Measurements from ENCODE around the gene PDE4B.

The PDE4B gene

DNA sequence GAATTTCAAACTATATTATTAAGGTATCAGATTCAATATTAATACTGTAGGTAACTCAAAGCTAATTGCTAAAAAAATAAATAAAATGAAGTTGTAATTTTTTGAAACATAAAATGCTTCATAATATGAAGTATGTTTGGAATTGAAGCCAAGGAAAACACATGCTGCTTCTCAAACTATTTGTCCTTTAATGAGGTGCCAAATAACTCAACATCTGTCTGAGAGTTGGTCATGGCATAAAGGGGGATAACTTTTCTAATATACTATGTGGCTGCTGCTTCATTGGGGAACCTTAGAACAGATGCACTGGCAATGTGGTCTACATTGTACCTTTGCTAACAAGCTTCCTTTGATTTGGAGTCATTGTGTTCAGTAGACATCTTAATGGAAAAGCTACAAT, 96.7 kb downstream of the PDE4B start:
- TF ChIP-seq, protein P1, sequence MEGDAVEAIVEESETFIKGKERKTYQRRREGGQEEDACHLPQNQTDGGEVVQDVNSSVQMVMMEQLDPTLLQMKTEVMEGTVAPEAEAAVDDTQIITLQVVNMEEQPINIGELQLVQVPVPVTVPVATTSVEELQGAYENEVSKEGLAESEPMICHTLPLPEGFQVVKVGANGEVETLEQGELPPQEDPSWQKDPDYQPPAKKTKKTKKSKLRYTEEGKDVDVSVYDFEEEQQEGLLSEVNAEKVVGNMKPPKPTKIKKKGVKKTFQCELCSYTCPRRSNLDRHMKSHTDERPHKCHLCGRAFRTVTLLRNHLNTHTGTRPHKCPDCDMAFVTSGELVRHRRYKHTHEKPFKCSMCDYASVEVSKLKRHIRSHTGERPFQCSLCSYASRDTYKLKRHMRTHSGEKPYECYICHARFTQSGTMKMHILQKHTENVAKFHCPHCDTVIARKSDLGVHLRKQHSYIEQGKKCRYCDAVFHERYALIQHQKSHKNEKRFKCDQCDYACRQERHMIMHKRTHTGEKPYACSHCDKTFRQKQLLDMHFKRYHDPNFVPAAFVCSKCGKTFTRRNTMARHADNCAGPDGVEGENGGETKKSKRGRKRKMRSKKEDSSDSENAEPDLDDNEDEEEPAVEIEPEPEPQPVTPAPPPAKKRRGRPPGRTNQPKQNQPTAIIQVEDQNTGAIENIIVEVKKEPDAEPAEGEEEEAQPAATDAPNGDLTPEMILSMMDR (IDR thresholded peaks at IDR 0.05) = no peak

DNA sequence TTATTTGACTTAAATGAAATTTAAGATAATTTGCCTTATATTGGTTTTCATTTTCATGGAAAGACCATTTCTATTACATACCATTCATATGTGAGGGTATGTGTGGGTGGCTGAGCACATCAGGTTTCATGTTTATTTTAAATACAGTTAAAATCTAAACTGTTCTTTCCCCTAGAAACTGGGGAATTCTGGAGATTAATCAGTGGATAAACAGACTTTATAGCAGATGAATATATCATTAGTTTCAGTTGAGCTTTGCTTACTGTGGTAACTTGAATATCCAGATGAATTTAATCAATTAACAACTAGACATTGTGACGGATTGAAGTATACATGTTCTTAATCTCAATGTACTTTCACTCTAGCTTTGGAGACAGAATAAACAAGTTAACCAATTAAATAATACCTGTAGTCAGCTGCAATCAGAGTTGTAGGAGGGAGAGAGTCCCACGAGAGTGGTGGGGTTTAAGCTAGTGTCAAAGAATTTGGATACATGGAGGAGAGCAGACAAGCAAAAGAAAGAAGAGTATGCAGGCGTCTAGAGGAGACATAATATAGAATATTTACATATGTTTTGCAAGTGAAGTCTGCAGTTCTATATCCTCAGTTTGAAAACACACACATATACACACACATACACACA, 97.6 kb downstream of the PDE4B start:
- TF ChIP-seq, protein P1 (IDR thresholded peaks at IDR 0.05) = no peak

DNA sequence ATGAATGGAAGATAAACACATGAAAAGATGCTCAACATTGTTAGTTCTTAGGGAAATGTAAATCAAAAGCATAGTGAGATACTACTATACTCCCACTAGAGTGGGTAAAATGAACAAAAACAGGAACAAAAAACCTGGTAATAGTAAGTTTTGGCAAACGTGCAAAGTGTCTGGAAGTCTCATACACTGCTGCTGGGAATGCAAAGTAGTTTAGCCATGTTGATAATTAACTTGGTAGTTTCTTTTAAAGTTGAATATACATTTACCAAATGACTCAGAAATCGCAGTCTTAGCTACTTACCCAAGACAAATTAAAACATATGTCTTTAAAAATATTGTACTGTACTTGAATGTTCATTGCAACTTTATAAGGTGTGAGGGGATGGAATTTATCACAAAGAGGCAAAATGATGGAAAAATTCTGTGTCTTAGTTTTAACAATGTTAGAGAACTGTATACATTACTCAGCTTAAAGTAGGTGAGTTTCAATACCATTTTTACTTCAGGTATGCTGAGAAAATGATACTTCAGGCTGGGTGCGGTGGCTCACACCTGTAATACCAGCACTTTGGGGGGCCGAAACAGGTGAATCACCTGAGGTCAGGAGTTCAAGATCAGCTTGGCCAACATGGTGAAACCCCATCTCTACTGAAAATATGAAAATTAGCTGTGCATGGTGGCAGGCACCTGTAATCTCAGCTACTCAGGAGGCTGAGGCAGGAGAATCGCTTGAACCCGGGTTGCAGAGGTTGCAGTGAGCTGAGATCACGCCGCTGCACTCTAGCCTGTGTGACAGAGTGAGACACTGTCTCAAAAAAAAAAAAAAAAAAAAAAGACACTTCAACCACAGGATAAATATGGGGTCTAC, 102.3 kb downstream of the PDE4B start:
- TF ChIP-seq, protein P1 (IDR thresholded peaks at IDR 0.05) = no peak

DNA sequence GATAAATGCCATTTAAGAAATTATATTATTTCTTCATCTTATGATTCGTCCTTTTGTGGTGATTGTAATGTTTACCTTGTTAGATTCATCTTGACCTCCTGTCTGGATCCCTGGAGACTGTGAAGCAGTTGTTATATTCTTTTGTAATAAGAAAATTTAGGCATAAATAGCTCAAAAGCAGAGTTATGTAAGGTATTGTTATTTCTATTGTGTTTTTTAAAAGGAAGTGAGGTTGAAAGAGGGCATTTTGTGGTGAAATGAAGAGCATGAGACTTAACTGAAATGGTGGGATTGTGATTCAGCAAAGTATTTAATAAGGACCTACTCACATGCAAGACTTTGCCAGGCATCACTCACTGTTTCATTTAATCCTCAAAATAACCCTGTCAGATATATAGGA, 104.0 kb downstream of the PDE4B start:
- TF ChIP-seq, protein P1 (IDR thresholded peaks at IDR 0.05) = no peak

DNA sequence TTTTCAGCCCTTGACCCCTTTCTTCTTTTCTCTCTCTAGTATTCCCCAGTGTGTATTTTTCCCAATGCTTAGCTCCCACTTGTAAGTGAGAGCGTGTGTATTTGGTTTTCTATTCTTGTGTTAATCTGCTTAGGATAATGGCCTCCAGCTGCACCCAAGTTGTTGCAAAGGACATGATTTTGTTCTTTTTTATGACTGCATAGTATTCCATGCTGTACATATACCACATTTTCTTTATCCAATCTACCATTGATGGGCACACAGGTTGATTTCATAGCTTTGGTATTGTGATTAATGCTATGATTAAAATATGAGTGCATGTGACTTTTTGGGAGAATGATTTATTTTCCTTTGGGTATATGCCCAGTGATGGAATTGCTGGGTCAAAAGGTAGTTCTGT, 104.8 kb downstream of the PDE4B start:
- TF ChIP-seq, protein P1 (IDR thresholded peaks at IDR 0.05) = no peak

DNA sequence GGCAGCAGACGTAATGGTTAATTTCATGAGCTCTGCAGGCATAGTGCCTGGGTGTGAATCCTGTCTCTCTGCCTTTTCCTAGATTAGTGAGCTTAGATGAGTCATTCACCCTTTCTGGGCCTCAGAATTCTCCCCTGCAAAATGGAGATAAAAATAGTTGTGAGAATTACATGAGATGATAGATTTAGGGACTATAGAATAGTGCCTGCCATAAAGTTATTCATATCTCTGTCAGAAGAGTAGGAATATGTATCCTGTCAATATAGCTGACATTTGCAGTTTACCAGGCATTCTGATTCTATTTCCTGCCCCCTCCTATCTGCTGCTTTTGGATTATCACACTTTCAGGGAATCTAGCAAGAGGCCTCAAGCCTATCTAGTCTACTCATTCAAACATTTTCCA, 112.0 kb downstream of the PDE4B start:
- TF ChIP-seq, protein P1 (IDR thresholded peaks at IDR 0.05) = no peak

DNA sequence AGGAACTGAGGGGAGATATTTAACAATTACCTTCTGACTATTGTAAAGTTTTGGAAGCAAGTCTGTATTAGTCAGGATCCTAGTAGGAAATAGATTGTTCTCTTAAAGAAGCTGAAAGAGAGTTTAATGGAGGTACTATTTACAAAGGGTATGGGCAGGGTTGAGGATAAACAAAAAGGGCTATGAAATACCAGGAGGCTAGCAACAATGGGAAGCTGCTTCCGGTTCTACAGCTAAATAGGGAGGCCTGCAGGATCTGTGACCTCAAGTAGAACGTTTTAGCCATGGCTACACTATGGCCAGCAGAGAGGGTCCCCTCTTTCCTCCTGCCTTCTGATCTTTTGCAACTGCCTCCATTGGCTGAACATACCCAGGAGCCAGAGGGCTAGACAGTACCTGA, 117.7 kb downstream of the PDE4B start:
- TF ChIP-seq, protein P1 (IDR thresholded peaks at IDR 0.05) = no peak

All from LNCAP (cell line).